Retina (tissue), 1 donor: ENCODE measurements around the gene NUPR1.
"Not testable (repeated sequence)": the region's sequence is repeated elsewhere in the genome, so short reads cannot be mapped to it uniquely, and the experiment has no call there.

Experiments
- DNase-seq: peaks from one replicate; pipeline ENCODE4 v3.0.0-alpha.2; 2016

Gene NUPR1

GRCh38 chr16:28497861-28498599, 40.7 kb downstream of the NUPR1 start:
- no peak for DNase-seq

- no peak for DNase-seq
These were observed 41.4 kb downstream of the NUPR1 start for GRCh38 chr16:28497386-28497785.

- DNase-seq: no peak
These were observed 41.9 kb downstream of the NUPR1 start for GRCh38 chr16:28496844-28497243.

- DNase-seq: no peak
These were observed 42.7 kb downstream of the NUPR1 start for GRCh38 chr16:28495795-28496749.

GRCh38 chr16:28495098-28495793, 43.5 kb downstream of the NUPR1 start:
- no peak for DNase-seq

- no peak for DNase-seq
These were observed 44.5 kb downstream of the NUPR1 start, which contains the start of gene APOBR for GRCh38 chr16:28494121-28494851. Gene APOBR, plus strand, starts transcription at chr16:28494643. Its CDS starts 39 bp downstream, at chr16:28494682.

GRCh38 chr16:28492511-28492910, 46.3 kb downstream of the NUPR1 start:
- DNase-seq: no peak

GRCh38 chr16:28491970-28492474, 46.8 kb downstream of the NUPR1 start, which contains the start of gene CLN3:
Gene CLN3, minus strand, starts transcription at chr16:28492074. Its CDS starts 315 bp downstream, at chr16:28491759.
- peak; percentile 98 for DNase-seq

GRCh38 chr16:28491230-28491969, 47.4 kb downstream of the NUPR1 start:
- peak; percentile 74 for DNase-seq

GRCh38 chr16:28486266-28486665, 52.5 kb downstream of the NUPR1 start:
- DNase-seq: no peak

GRCh38 chr16:28483361-28483760, 55.4 kb downstream of the NUPR1 start:
- DNase-seq: not testable (repeated sequence)
